Ectodermal cell (in vitro differentiated cells): ENCODE data around the gene SELENOW.
"Not testable (repeated sequence)": the region's sequence is repeated elsewhere in the genome, so short reads cannot be mapped to it uniquely, and the experiment has no call there.

Experiments used
- H3K27ac ChIP-seq: 2 replicates; pipeline ENCODE4 v1.7.0; 2013; ENCODE audit warnings: mild to moderate bottlenecking, low read depth, low read length; ENCODE audit not compliant: insufficient read depth, poor library complexity, severe bottlenecking
- H3K27me3 ChIP-seq: 2 replicates; pipeline ENCODE4 v1.7.0; 2013; ENCODE audit warnings: mild to moderate bottlenecking, low read length; ENCODE audit not compliant: insufficient read depth, control insufficient read depth, poor library complexity, severe bottlenecking
- H3K36me3 ChIP-seq: one replicate; pipeline ENCODE4 v1.7.0; 2013; ENCODE audit warnings: low read length; ENCODE audit not compliant: control insufficient read depth, insufficient read depth
- H3K4me1 ChIP-seq: one replicate; pipeline ENCODE4 v1.7.0; 2013; ENCODE audit warnings: low read length; ENCODE audit not compliant: control insufficient read depth, insufficient read depth
- H3K4me3 ChIP-seq: 2 replicates; pipeline ENCODE4 v1.7.0; 2013; ENCODE audit warnings: low read depth, low read length, control low read depth; ENCODE audit not compliant: insufficient read depth
- H3K9me3 ChIP-seq: 2 replicates; pipeline ENCODE4 v1.7.0; 2013; ENCODE audit warnings: mild to moderate bottlenecking, low read length, moderate library complexity; ENCODE audit not compliant: control insufficient read depth
- WGBS, 2 experiments: methylation state at CpG; one replicate each; pipeline ENCODE4 v1.1.7; 2013; ENCODE audit warnings: missing lambda C conversion rate in 2 of 2; 5-methylcytosine and 5-hydroxymethylcytosine counted together

SELENOW gene

GRCh38 chr19:47801270-47801669 is 22.8 kb downstream of the SELENOW start:
- no peaks in the 10 kb centered on the region for H3K4me1 ChIP-seq
- no peak overlapping the region for H3K4me3 ChIP-seq
- H3K9me3 ChIP-seq, result no peaks in the 10 kb centered on the region
- no peaks in the 10 kb centered on the region for H3K36me3 ChIP-seq
- no peaks in the 10 kb centered on the region for H3K27me3 ChIP-seq
- WGBS, 2 experiments, result 93 to 95% methylated on average over 4 of the region's 4 CpGs
- no peak overlapping the region for H3K27ac ChIP-seq

GRCh38 chr19:47802521-47803043 is 24.1 kb downstream of the SELENOW start:
- Histone ChIP-seq H3K27ac (no peak overlapping the region), H3K27me3 (no peaks in the 10 kb centered on the region), H3K4me3 (no peak overlapping the region), H3K4me1 (no peaks in the 10 kb centered on the region), H3K36me3 (no peaks in the 10 kb centered on the region), H3K9me3 (no peaks in the 10 kb centered on the region)
- 93 to 98% methylated on average over 21 to 23 of the region's 25 CpGs for WGBS, 2 experiments

- H3K36me3 ChIP-seq, H3K9me3 ChIP-seq, H3K27me3 ChIP-seq, H3K27ac ChIP-seq, H3K4me3 ChIP-seq, H3K4me1 ChIP-seq: not testable (repeated sequence)
- 91 to 93% methylated on average over 13 to 20 of the region's 21 CpGs for WGBS, 2 experiments
Measured at GRCh38 chr19:47803148-47803547, 24.6 kb downstream of the SELENOW start.

- not testable (repeated sequence) for H3K27me3 ChIP-seq, H3K4me3 ChIP-seq, H3K4me1 ChIP-seq, H3K36me3 ChIP-seq, H3K27ac ChIP-seq, H3K9me3 ChIP-seq
- WGBS, 2 experiments, result 96 to 97% methylated on average over 8 to 10 of the region's 12 CpGs
Measured at GRCh38 chr19:47803671-47804070, 25.2 kb downstream of the SELENOW start.

GRCh38 chr19:47804451-47804850 is 25.9 kb downstream of the SELENOW start, which contains the start of gene TPRX1:
TPRX1 (minus strand) TSS chr19:47804551; CDS start chr19:47804539, 12 bp downstream.
- H3K27me3 ChIP-seq, H3K4me3 ChIP-seq, H3K36me3 ChIP-seq, H3K4me1 ChIP-seq, H3K27ac ChIP-seq, H3K9me3 ChIP-seq: not testable (repeated sequence)
- WGBS, 2 experiments, result 82 to 92% methylated on average over 5 of the region's 5 CpGs

GRCh38 chr19:47805313-47805712 is 26.8 kb downstream of the SELENOW start:
- no peaks in the 10 kb centered on the region for H3K36me3 ChIP-seq
- no peak overlapping the region for H3K4me3 ChIP-seq
- no peaks in the 10 kb centered on the region for H3K9me3 ChIP-seq
- 94 to 96% methylated on average over 10 of the region's 10 CpGs for WGBS, 2 experiments
- H3K27ac ChIP-seq, result no peak overlapping the region
- no peaks in the 10 kb centered on the region for H3K4me1 ChIP-seq
- no peaks in the 10 kb centered on the region for H3K27me3 ChIP-seq

- Histone ChIP-seq H3K27ac (no peak overlapping the region), H3K4me3 (no peak overlapping the region), H3K36me3 (no peaks in the 10 kb centered on the region), H3K4me1 (no peaks in the 10 kb centered on the region), H3K9me3 (no peaks in the 10 kb centered on the region), H3K27me3 (no peaks in the 10 kb centered on the region)
- WGBS, 2 experiments, result 93 to 95% methylated on average over 6 of the region's 6 CpGs
Measured at GRCh38 chr19:47806435-47806834, 27.9 kb downstream of the SELENOW start.

GRCh38 chr19:47813304-47813994 is 34.9 kb downstream of the SELENOW start:
- Histone ChIP-seq H3K4me1 (peaks cover 9% of the 10 kb centered on the region), H3K4me3 (no peak overlapping the region), H3K36me3 (no peaks in the 10 kb centered on the region), H3K27me3 (no peaks in the 10 kb centered on the region), H3K27ac (no peak overlapping the region), H3K9me3 (no peaks in the 10 kb centered on the region)
- 45 to 49% methylated on average over 15 to 16 of the region's 17 CpGs for WGBS, 2 experiments

GRCh38 chr19:47813995-47814328 is 35.5 kb downstream of the SELENOW start:
- Histone ChIP-seq H3K4me1 (peaks cover 9% of the 10 kb centered on the region), H3K36me3 (no peaks in the 10 kb centered on the region), H3K9me3 (no peaks in the 10 kb centered on the region), H3K27ac (no peak overlapping the region), H3K4me3 (no peak overlapping the region), H3K27me3 (no peaks in the 10 kb centered on the region)
- WGBS, 2 experiments, result 66 to 69% methylated on average over 7 of the region's 7 CpGs

- not testable (repeated sequence) for H3K27ac ChIP-seq, H3K27me3 ChIP-seq, H3K9me3 ChIP-seq, H3K4me3 ChIP-seq, H3K36me3 ChIP-seq
- H3K4me1 ChIP-seq, result peaks cover 26% of the 10 kb centered on the region
- WGBS, 2 experiments, result 94 to 95% methylated on average over 7 to 8 of the region's 8 CpGs
Measured at GRCh38 chr19:47816270-47816669, 37.8 kb downstream of the SELENOW start.
